ENCODE measurements around the gene POPDC2.
"Not testable (repeated sequence)": the region's sequence is repeated elsewhere in the genome, so short reads cannot be mapped to it uniquely, and the experiment has no call there.

POPDC2 gene

DNA sequence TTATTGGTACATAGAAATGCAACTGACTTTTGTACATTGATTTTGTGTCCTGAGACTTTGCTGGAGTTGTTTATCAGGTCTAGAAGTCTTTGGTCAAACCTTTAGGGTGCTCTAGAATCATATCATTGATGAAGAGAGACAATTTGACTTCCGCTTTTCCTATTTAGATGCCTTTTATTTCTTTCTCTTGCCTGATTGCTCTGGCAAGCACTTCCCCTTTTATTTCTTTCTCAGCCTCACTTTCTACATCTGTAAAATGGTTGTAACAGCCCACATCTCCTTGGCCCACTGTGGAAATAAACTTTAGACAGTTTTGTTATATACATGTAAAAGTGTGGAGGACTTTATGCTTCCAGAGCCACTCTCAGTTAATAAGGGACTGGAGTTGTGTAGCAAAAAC, 48.7 kb downstream of the POPDC2 start:
- DNase-seq, result no peak

DNA sequence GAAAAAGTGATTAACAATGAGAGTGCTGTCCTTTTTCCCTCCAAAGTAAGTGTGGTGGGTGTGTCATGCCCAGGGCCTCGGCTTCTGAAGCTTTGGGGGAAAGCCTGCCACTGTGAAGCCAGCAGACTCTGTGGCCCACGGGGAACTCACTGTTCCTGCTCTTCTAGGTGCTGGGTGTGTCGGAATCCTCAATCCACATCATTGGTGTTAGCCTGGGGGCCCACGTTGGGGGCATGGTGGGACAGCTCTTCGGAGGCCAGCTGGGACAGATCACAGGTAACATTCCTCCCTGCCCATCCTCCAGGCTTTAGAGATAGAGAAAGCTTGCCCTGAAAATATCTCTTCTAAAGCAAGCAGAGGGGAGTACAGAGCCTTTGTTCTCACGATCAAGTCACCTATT, 51.1 kb downstream of the POPDC2 start:
- DNase-seq, result no peak

DNA sequence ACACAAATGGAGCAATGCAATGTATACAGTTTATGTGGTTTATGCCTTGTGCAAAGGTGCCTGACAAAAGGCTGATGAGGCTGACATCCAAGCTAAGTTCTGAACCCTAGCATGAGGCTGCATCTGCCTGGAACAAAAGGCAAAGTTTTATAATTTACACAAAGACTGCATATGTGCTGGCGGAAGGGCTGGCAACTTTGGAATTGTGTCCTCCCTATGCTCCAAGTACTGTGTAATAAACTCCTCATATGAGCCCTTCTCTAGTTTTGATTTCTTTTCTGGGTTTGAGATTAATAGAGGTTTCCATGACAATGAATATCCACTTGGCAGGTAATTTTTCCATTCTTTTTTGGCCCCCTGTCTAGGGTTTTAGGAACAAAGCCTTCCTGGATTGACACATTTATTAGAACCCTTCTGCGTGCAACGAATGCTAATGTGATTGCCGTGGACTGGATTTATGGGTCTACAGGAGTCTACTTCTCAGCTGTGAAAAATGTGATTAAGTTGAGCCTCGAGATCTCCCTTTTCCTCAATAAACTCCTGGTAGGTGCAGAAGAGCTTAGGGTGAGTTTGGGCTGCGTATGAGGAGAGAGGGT, 51.9 kb downstream of the POPDC2 start:
- no peak for DNase-seq

- DNase-seq, result no peak
These were observed 55.5 kb downstream of the POPDC2 start for GRCh38 chr3:119604878-119605277.

DNA sequence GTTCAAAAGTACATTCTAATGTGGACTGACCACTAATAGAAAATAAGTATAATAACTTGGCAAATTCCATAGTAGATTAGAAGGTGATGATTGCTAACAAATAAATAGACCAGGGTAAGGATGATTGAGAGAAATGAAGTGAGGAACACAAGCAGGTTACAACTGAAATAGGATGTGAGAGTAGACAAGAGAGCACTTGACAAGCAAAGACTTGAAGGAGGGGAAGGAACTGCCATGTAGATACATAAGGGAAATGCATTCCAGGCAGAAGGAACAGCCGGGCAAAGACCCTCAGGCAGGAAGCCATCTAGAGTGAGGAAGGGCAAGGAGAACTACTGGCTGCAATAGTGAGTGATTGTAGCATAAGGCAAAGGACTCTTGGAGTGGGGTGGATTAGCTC, 57.7 kb downstream of the POPDC2 start:
- no peak for DNase-seq

DNA sequence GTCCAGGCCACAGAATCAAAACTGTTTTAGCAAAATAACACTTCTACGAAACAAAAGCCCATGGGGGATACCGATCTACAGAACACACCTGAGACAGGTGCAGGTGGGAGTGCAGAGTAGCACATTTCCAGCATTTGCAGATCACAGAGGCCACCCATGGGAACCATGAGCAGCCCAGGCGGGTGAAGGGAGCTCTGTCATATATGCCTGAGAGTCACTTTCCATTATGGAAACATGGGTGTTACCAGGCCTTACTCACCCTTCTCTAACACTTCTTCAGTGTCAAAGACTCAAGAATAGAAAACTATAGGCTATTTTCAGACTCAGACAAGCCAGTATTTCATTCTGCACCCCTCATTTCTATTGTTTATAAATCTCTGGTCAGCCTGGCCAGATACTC, 59.2 kb downstream of the POPDC2 start:
- DNase-seq, result no peak

GRCh38 chr3:119600732-119601131, 59.7 kb downstream of the POPDC2 start:
- no peak for DNase-seq

GRCh38 chr3:119599558-119600174, 60.7 kb downstream of the POPDC2 start:
- no peak for DNase-seq

DNA sequence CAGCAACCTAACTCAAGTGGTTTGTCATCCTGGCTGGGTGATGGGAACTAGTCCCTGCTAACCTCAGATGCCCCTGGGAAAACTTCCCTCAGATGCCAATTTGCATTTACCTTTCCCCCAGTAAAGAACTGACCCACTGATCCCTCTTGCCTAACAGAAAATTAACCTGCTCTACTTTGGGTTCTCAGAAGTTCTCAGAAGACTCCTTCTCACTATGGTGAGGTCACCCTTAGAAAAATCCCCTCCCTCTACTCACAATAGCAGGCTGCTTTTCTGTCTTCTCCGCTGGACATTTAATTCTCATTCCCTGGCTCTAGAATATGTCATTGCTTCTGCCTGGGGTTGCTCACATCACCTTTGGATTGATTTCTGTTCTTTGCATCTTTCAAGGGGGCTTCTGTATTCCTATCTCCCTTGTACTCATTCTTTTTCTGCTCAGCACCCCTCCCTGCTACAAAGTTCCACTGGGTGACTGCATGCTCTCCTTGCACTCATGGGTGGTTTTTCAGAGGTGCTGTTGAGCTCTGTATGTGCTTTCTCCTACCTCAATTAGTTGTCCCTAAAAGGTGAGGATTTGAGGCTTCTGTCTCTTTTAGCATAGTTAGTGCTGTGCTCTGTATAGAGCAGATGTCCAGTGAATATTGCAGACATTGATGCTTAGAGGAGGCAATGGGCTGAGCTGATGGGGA, 61.8 kb downstream of the POPDC2 start:
- DNase-seq, result no peak

DNA sequence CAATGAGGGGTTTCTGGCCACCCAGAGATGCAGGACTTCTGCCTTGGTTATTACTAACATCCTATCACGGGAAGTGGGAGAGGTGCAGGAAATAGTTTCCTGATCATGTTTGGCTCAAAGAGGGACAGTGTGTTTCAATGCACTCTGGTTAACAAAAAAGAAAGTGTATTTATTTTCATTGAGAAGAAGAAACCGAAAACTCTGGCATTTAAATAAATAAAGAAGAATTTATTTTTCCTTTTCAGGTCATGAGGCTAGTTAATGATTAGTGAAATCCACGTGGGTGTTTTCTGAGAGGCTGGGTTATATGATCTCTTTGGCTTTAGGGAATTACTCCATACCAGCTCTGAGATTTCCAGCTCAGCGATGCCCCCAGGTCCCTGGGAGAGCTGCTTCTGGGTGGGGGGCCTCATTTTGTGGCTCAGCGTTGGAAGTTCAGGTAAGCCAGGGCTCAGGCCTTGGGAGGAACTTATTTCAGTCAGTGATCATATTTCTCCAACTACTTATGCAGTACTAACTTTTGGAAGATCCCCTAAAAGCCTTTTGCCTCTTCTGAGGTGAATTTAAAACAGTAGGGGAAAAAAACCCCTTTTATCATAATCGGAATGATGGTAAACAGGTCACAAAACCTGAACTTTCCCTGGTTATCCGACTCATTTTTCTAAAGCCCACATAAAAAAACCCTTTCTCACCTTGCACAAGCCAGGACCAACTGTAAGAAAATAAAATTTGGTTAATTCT, 62.7 kb downstream of the POPDC2 start, which contains the start of gene PLA1A:
Gene PLA1A, plus strand, starts transcription at position 338 of the 741 bp plus-strand sequence. Its CDS starts 29 bp downstream, at position 367.
- no peak for DNase-seq

DNA sequence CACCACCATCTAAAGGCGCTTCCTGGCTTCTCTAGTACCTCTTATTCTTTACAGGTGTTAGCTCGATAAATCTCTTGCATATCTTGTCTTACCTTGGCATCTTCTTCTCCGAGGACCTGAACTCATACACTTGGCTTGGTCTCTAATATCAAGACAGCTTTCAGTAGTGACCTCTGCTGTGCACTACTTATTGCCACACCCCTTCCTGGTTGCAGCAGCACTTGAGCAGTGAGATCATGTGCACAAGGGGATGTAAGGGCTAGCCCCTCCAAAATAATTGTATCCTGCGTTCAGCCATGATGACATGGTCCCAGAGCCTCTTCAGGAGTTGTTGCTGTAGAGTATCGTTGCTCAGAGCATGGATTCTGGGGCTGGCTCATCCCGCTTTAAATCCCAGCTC, 64.0 kb downstream of the POPDC2 start:
- DNase-seq, result no peak

- DNase-seq, result no peak
These were observed 64.6 kb downstream of the POPDC2 start for GRCh38 chr3:119595639-119596334.

GRCh38 chr3:119594929-119595328, 65.5 kb downstream of the POPDC2 start:
- not testable (repeated sequence) for DNase-seq

GRCh38 chr3:119594066-119594465, 66.3 kb downstream of the POPDC2 start:
- no peak for DNase-seq

- DNase-seq, result no peak
These were observed 67.5 kb downstream of the POPDC2 start for GRCh38 chr3:119592861-119593260.
